Measurements from ENCODE around the gene ARL15. TPM values are rescaled to one million over a fixed set of nuclear protein-coding genes. Genes with fewer than 3 reads are reported as not detected.

Gene ARL15
- total RNA-seq, 1 experiment from 2014 or later, result 13.0 TPM

GRCh38 chr5:53984971-53985370 lies 325.4 kb downstream of the ARL15 start:
- H3K4me2 ChIP-seq (ENCODE audit: insufficient read depth, insufficient read length, low read length), result no peak overlapping the region
- no peak overlapping the region for H3K23ac ChIP-seq (ENCODE audit: insufficient read length, low read depth, low read length)
- DNase-seq, result no peak
- peaks cover 9% of the 10 kb centered on the region; the same call in 1 of the 2 replicates for H3K4me1 ChIP-seq (ENCODE audit: insufficient read depth, low read length)
- no peak overlapping the region for H4K5ac ChIP-seq (ENCODE audit: insufficient read length, low read depth, low read length)
- H2AFZ ChIP-seq (ENCODE audit: low read length), result no peak overlapping the region
- peaks cover 33% of the 10 kb centered on the region in 2 experiments for H3K4me1 Mint-ChIP-seq
- no peaks in the 10 kb centered on the region for H3K79me2 ChIP-seq (ENCODE audit: insufficient read depth, low read length)
- H3K9me3 Mint-ChIP-seq, result peaks cover 0 to 6% of the 10 kb centered on the region in 2 experiments; a peak in 4 of 5 replicates
- no peak overlapping the region for H4K8ac ChIP-seq (replicated peaks; ENCODE audit: insufficient read length, low read depth, low read length)
- WGBS (ENCODE audit: extremely low coverage, insufficient read length, low lambda C conversion rate), result no CpG with 5 or more reads among the region's 1 CpG
- no peak overlapping the region for H2BK12ac ChIP-seq (ENCODE audit: insufficient read length, low read depth, low read length)
- no peak overlapping the region for H2BK120ac ChIP-seq (ENCODE audit: low read depth, low read length, poor library complexity, severe bottlenecking)
- no peak overlapping the region for H3K14ac ChIP-seq (ENCODE audit: insufficient read depth, low read length)
- no peak overlapping the region for H3K4ac ChIP-seq (ENCODE audit: low read depth, low read length)
- H3K79me1 ChIP-seq (ENCODE audit: insufficient read depth, low read depth, low read length, poor library complexity, severe bottlenecking), result no peaks in the 10 kb centered on the region
- no peak overlapping the region for H3K9ac ChIP-seq (ENCODE audit: extremely low read depth, insufficient read length, low read length)
- H3K18ac ChIP-seq (ENCODE audit: insufficient read length, low read depth, low read length), result no peak overlapping the region
- H2BK20ac ChIP-seq (ENCODE audit: low read depth, low read length, poor library complexity, severe bottlenecking), result no peak overlapping the region
- no peaks in the 10 kb centered on the region for H4K20me1 ChIP-seq (ENCODE audit: control insufficient read depth, insufficient read depth, insufficient read length)
- no peaks in the 10 kb centered on the region for H3K9me3 ChIP-seq (ENCODE audit: control insufficient read depth, low read depth, low read length)
- no peak overlapping the region for H2BK15ac ChIP-seq (ENCODE audit: low read depth, low read length)
- H3K4me3 Mint-ChIP-seq, result no peak overlapping the region; a peak in 1 of 5 replicates
- H3K27ac Mint-ChIP-seq, result peak overlapping the region in 2 of 3 experiments; percentile 2 to 4; a peak in 3 of 7 replicates
- peaks cover 6 to 11% (median 8%) of the 10 kb centered on the region in 3 experiments; a peak in 6 of 7 replicates for H3K36me3 Mint-ChIP-seq (ENCODE audit: insufficient read depth in 1 of 3, low read depth in 3 of 3)
- H2BK5ac ChIP-seq (ENCODE audit: insufficient read length, low read length), result no peak overlapping the region
- no peak overlapping the region for H4K91ac ChIP-seq (ENCODE audit: insufficient read length, low read depth, low read length)
- no peak for TF ChIP-seq CTCF (conservative IDR thresholded peaks at IDR 0.05)
- no peaks in the 10 kb centered on the region for H3K23me2 ChIP-seq (ENCODE audit: insufficient read length, low read depth, low read length, poor library complexity, severe bottlenecking)
- H3K27me3 Mint-ChIP-seq (ENCODE audit: low read depth), result no peaks in the 10 kb centered on the region
- H3K27me3 ChIP-seq (ENCODE audit: insufficient read depth, low read length), result no peaks in the 10 kb centered on the region
- H2AK5ac ChIP-seq (ENCODE audit: insufficient read length, low read length), result no peak overlapping the region
- no peak overlapping the region for H3K27ac ChIP-seq (ENCODE audit: insufficient read length, low read depth, low read length)
- no peak overlapping the region for H3K56ac ChIP-seq (ENCODE audit: insufficient read length, low read depth, low read length)
- no peak overlapping the region for H3T11ph ChIP-seq (ENCODE audit: low read length)
